Muscle of back (tissue), 10 donors: ENCODE data around the gene ZNF333. TPM values are rescaled to one million over a fixed set of nuclear protein-coding genes. Genes with fewer than 3 reads are reported as not detected.

Experiments used
- polyA plus RNA-seq, 10 donors: library from polyadenylated mRNA; unstranded; fragments of 120-200 nt; gene quantifications; one replicate each; pipeline ENCODE4 v1.2.1, GENCODE V29; 2013; ENCODE audit not compliant: insufficient read length in 10 of 10

The ZNF333 gene
- polyA plus RNA-seq, 10 donors = 11.8 to 28.5 (median 16.0) TPM

Other genes with a start within 250 kb of the ZNF333 start
- not detected for gene PTGER1, start 214.7 kb upstream of the ZNF333 start, polyA plus RNA-seq
- 10 to 100 TPM; 32.6 to 57.8 (median 40.7) TPM for gene GIPC1, start 193.9 kb upstream of the ZNF333 start, polyA plus RNA-seq
- 100 to 1,000 TPM in 1 of 10 donors, 10 to 100 TPM in 9; 65.2 to 106 (median 74.9) TPM for gene DNAJB1, start 171.7 kb upstream of the ZNF333 start, polyA plus RNA-seq
- gene TECR, start 160.5 kb upstream of the ZNF333 start, polyA plus RNA-seq = 100 to 1,000 TPM in 8 of 10 donors, 10 to 100 TPM in 2; 72.1 to 120 (median 103) TPM
- gene NDUFB7, start 118.0 kb upstream of the ZNF333 start, polyA plus RNA-seq = 100 to 1,000 TPM in 7 of 10 donors, 10 to 100 TPM in 3; 89.7 to 158 (median 111) TPM
- under 1 TPM in 6 of 10 donors, not detected in 4; 0.05 to 0.21 (median 0.12) TPM for gene CLEC17A, start 107.0 kb upstream of the ZNF333 start, polyA plus RNA-seq
- gene ADGRE3, start 15.2 kb upstream of the ZNF333 start, polyA plus RNA-seq = under 1 TPM in 1 of 10 donors, not detected in 9; 0.05 TPM
- gene ADGRE2, start 88.5 kb downstream of the ZNF333 start, polyA plus RNA-seq = 1 to 10 TPM in 3 of 10 donors, under 1 TPM in 7; 0.37 to 1.8 (median 0.65) TPM
- gene OR7A5, start 145.1 kb downstream of the ZNF333 start, polyA plus RNA-seq = under 1 TPM in 3 of 10 donors, not detected in 7; 0.05 to 0.30 (median 0.09) TPM
- under 1 TPM; 0.08 to 0.63 (median 0.21) TPM for gene OR7C1, start 145.1 kb downstream of the ZNF333 start, polyA plus RNA-seq
- gene OR7A10, start 158.9 kb downstream of the ZNF333 start, polyA plus RNA-seq = not detected
- under 1 TPM in 3 of 10 donors, not detected in 7; 0.04 to 0.07 (median 0.07) TPM for gene OR7A17, start 196.1 kb downstream of the ZNF333 start, polyA plus RNA-seq